CD4-positive, alpha-beta T cell treated with Interferon gamma for 1 hour (primary cell): ENCODE measurements around the gene ARSK.
"Not testable (repeated sequence)": the region's sequence is repeated elsewhere in the genome, so short reads cannot be mapped to it uniquely, and the experiment has no call there.

Source experiments
- DNase-seq: peaks from one replicate; pipeline ENCODE4 v3.0.0-alpha.2; 2020

ARSK gene

DNA sequence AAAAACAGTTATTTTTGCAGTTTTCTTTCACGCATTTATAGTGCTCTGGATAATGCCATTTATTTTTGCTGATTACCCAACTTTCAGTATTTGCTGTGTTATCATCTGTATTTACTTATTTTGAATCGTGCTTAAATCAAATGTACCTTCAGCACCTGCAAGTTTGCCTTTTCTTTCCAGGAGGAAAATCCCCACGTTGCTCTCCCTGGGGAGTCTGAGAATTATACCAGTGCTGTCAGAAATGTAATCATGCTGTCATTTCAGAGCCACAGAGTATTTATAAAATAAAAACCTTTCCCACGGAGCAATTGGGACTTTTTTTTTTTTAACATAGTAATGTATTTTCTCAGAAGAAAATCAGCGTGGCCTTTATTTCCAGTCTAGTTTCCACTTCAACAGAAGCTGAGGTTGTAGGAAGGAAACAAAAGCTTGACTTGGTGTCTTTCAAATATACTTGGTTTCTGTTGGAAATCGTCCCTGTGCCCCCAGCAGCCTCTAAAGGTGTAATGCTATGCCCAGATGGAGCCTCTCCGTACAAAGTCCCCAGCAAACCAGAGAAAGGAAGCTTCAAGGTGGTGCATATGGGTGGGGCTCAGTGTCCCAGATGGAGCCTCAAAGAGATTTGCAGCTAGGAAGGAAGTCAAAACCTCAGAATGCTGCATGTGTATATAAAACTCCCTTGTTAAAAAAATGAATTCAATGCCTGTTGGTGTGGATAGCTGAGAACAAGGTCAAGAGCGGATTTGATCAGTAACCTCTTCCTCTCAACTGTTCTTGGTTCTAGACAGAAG lies 67.1 kb downstream of the ARSK start:
- DNase-seq: peak; percentile 8

DNA sequence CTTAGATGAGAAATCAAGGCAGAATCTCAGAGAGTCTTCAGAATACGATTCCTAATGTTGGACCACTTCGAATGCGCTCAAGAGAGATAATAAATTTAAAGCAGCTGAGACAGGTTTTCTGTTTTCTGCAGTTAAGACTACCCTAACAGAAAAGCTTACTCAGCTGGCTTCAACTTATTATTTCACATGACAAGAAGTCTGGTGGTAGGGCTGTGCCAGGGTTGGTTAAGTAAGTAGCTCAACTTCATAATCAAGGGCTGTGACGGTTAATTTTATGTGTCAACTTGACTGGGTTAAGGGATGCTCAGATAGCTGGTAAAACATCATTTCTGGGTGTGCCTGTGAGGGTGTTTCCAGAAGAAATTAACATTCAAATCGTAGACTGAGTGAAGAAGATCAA lies 68.8 kb downstream of the ARSK start:
- no peak for DNase-seq

- no peak for DNase-seq
Measured at GRCh38 chr5:95624368-95624767, 69.5 kb downstream of the ARSK start.

- DNase-seq: no peak
Measured at GRCh38 chr5:95626701-95627100, 71.8 kb downstream of the ARSK start.

GRCh38 chr5:95627971-95628810 lies 73.3 kb downstream of the ARSK start:
- DNase-seq: no peak

GRCh38 chr5:95628933-95629332 lies 74.0 kb downstream of the ARSK start:
- no peak for DNase-seq

DNA sequence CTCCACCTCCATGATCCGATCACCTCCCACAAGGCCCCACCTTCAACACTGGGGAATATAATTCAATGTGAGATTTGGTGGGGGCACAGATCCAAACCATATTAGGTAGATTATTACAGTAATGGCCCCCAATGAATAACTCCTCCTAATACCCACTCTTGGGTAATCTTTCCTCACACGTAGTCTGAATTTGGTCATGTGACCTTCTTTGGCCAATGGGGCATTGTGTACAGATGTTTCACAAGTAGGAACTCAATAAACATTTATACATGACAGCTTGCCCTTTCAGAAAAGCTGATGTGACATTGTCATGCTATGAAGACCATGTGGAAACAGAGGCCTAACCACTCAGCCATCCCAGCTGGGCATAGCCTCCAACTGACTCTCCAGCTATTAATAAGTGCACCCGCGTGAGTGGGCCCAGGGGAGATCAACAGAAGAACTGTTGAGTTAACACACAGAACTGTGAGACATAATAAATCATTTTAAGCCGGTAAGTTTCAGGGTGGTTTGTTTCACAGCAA lies 75.6 kb downstream of the ARSK start:
- DNase-seq: no peak

- DNase-seq: no peak
Measured at GRCh38 chr5:95631255-95631958, 76.5 kb downstream of the ARSK start.

DNA sequence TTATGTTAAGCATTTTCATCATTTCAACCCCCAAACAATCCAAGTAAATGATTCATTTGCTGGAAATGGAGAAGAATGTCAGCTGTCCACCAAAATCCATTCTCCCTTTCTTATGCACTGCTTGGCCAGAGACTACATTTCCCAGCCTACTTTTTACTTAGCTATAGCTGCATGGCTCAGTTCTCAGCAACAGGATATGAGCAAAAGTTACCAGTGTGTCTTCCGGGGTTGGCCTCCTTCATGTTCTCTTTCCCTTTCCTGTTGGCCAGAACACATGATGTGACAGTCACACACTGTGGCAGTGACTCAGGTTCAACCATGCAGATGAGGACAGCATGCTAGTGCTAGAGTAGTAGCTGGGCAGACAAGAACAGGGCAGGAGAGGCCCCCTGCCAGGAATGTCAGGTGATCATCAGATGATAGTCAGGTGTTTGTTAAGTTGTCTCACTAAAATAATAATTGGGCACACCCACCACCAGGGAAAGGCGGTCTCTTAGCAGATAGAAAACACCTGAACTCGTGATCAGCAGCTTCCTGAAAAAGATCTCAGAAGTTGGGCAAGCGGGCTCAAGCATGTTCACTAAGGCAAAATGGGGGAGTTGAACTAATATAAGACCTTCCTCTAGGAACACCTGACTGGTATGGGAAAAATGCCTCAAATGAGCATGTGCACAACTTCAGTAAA lies 77.2 kb downstream of the ARSK start:
- peak; percentile 69 for DNase-seq

GRCh38 chr5:95632942-95633341 lies 78.0 kb downstream of the ARSK start:
- not testable (repeated sequence) for DNase-seq

GRCh38 chr5:95633671-95634070 lies 78.8 kb downstream of the ARSK start:
- no peak for DNase-seq

- DNase-seq: no peak
Measured at GRCh38 chr5:95634081-95634480, 79.2 kb downstream of the ARSK start.

GRCh38 chr5:95638632-95639031 lies 83.7 kb downstream of the ARSK start:
- no peak for DNase-seq

- no peak for DNase-seq
Measured at GRCh38 chr5:95641741-95642220, 86.9 kb downstream of the ARSK start.

GRCh38 chr5:95643152-95643551 lies 88.3 kb downstream of the ARSK start:
- no peak for DNase-seq

DNA sequence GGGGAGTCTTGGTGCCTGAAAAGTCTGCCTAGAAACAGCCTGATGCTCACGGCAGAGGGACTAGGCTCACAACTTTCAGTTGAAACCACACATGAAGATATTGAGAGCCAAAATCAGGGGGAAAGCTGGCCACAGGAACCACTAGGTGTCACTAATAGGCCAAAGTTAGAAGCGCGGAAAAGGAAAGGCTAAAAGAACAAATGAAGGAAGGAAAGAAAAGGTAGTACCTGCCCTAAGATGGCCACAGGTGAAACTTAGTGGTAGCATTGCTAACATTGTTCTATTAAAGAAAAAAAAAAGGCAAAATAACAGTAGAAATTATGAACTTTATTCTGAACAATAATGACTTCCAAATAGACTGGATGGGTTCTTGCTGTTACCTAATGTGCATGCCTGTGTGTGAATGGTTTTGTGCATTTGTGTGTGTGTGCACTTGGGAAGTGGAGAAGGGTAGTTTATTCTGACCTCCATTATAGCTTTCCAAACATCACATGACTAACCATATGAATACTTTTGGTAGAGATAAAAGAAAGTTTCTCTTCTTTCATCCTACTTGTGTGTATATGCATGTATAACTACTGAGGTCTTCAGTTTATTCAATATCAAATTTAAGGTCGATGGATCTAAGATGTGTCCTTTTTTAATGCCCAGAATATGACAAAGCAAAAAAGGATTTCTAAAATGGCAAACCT lies 89.6 kb downstream of the ARSK start:
- DNase-seq: peak; percentile 26

DNA sequence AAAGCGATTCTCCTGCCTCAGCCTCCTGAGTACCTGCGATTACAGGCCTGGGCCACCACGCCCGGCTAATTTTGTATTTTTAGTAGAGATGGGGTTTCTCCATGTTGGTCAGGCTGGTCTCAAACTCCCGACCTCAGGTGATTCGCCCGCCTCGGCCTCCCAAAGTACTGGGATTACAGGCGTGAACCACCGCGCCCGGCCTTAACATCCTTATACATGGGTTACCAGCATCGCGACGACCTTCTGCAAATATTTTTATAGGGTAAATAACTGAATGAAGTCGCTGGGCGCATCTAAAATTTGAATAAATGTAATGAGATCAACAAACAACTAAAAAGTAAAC lies 91.3 kb downstream of the ARSK start:
- not testable (repeated sequence) for DNase-seq

DNA sequence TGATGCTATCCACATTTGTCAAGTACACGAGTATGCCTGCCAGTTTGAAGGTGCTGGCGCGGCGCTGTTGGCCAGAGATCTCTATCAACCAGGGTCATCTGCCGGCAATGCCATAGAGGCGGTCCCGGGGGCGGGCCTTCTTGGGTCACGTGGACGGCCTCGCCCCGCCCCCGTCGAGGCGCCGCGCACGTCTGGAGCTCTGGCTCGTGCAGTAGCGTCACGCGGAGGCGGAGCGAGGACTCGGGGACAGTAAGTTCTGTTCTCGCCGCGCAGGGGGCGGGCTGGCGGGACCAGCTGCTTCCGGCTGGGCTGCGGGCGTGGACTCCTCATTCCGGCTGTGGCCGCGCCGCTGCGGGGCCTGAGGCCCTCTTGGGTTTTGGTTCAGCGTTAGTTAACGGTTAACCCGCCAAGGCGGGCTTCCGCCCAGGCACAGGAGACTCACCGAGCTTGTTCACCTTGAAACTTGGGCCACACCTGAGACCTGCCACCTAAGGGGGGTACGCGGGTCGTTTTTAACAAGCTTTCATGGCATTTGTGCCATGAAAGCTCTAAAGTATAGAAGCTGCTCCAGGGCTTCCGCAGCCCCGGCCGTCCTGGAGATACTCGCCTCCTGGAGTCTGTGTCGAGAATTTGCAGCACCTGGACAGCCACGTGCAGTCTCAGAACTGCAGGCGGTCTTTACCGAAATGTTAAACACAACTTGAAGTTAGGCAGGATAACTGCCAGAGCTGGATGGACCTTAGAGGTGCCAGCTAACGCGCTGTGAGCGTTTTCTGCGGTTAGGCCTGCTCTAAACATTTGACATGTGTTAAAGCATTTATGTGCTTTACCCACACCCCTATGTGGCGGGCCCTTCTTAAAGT lies 91.9 kb downstream of the ARSK start, which contains the start of gene RFESD:
Gene RFESD (plus strand): TSS at position 209 of the 863 bp plus-strand sequence. CDS start 5,495 bp downstream, outside the sequence.
- peak; percentile 95 for DNase-seq

DNA sequence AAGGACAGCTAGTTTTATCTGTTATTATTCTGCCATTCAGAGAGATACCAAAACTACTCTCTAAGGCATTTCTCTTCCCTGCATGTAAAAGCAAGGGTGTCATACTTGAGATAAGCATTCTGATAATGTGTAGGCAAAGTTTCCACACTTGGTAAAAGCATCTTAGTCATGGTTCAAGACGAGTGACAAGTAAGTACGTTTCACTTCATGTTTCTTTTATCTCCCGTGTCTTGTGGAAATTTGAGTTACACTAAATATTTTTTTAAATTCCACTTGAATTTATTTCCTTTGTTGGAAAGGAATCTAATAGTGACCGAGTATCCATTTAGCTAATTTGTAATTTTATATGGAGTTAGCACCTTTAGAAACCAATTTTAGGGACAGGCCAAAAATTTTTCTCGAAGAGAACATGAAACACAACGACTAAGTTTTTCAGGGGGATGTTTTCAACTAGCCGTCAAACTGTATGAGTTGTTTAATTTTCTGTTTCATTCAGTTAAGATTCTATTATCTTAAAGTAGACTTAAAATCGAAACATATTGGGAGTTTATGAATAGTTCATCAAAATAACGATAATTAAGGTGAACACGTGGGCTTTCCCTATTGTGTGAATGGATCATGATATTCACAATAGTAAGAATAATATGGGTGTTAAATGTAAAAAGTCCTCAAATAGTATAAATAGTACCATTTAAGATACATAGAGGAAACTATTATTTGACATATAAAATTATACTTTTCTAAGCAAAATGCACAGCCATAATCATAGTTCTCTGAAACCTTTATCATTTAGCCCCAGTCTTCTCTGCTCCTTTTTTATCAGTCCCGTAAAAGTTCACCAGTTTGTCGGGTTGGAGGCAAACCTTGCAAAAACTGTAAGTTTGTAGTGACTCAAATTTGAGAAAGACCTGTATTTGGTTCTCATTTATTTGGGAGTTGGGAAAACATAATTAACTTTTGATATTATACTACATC lies 93.3 kb downstream of the ARSK start:
- no peak for DNase-seq

DNA sequence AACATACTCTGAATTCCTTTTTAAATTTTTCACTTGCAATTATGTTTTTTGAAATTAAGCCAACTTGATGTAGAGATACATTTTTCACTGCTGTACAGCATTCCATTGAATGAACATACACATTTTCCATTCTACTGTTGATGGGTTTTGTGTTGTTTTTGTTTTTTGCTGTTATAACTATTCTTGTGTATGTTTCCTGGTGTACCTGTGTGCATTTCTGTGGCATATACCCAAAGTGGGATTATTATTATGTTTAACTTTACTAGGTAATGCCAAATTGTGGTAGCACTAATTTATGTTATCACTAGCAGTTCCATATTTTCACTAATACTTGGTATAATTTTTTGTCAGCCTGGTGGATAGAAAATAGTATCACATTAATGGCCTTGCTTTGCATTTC lies 94.4 kb downstream of the ARSK start:
- DNase-seq: no peak
